ENCODE measurements around the gene TTLL11. TPM values are rescaled to one million over a fixed set of nuclear protein-coding genes. Genes with fewer than 3 reads are reported as not detected.

TTLL11 gene
- total RNA-seq, 1 donor from 2014 or later: 0.75 TPM

DNA sequence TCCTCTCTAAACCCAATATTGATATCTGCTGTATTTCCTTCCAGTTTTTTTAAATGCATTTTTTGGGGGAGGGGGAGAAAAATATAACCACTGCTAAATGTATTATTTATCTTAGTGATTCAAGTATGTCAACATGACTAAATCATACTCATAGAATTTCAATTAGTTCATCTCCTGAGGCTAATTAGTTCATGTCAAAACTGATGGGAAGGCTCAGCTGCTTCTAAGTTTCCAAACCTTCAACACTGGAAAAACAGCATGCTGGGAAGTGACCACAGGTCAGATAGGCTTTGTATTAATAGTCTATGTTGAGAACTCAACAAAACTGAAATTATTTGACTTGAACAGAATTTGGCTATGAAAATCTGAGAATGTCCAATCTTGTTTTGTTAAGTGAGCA lies 118.7 kb downstream of the TTLL11 start:
- peaks cover 7% of the 10 kb centered on the region for H3K36me3 Mint-ChIP-seq
- peaks cover 2% of the 10 kb centered on the region for H3K4me1 Mint-ChIP-seq
- H3K27me3 Mint-ChIP-seq (ENCODE audit: insufficient read depth, low read depth): peaks cover 6% of the 10 kb centered on the region
- Histone ChIP-seq H3K4me2 (no peak overlapping the region), H4K20me1 (ENCODE audit: low read depth) (no peaks in the 10 kb centered on the region), H3F3A (ENCODE audit: low read depth) (no peaks in the 10 kb centered on the region), H2AFZ (replicated peaks) (no peak overlapping the region), H3K4me3 (no peak overlapping the region), H3K27ac (no peak overlapping the region), H3K27me3 (no peaks in the 10 kb centered on the region), H3K79me2 (ENCODE audit: low read depth) (no peaks in the 10 kb centered on the region), H3K9me3 (ENCODE audit: low read depth) (no peaks in the 10 kb centered on the region), H3K4me1 (peaks cover 5% of the 10 kb centered on the region), H3K9ac (no peak overlapping the region), H3K36me3 (no peaks in the 10 kb centered on the region)
- no peak overlapping the region for H3K4me3 Mint-ChIP-seq
- H3K27ac Mint-ChIP-seq: no peak overlapping the region
- no peak for DNase-seq (ENCODE audit: low spot score)
- peaks cover 9% of the 10 kb centered on the region for H3K9me3 Mint-ChIP-seq
- TF ChIP-seq EZH2phosphoT487 (IDR thresholded peaks at IDR 0.05) (no peak), EZH2 (IDR thresholded peaks at IDR 0.05) (no peak)
- TF ChIP-seq, protein P1, sequence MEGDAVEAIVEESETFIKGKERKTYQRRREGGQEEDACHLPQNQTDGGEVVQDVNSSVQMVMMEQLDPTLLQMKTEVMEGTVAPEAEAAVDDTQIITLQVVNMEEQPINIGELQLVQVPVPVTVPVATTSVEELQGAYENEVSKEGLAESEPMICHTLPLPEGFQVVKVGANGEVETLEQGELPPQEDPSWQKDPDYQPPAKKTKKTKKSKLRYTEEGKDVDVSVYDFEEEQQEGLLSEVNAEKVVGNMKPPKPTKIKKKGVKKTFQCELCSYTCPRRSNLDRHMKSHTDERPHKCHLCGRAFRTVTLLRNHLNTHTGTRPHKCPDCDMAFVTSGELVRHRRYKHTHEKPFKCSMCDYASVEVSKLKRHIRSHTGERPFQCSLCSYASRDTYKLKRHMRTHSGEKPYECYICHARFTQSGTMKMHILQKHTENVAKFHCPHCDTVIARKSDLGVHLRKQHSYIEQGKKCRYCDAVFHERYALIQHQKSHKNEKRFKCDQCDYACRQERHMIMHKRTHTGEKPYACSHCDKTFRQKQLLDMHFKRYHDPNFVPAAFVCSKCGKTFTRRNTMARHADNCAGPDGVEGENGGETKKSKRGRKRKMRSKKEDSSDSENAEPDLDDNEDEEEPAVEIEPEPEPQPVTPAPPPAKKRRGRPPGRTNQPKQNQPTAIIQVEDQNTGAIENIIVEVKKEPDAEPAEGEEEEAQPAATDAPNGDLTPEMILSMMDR (IDR thresholded peaks at IDR 0.05): no peak

DNA sequence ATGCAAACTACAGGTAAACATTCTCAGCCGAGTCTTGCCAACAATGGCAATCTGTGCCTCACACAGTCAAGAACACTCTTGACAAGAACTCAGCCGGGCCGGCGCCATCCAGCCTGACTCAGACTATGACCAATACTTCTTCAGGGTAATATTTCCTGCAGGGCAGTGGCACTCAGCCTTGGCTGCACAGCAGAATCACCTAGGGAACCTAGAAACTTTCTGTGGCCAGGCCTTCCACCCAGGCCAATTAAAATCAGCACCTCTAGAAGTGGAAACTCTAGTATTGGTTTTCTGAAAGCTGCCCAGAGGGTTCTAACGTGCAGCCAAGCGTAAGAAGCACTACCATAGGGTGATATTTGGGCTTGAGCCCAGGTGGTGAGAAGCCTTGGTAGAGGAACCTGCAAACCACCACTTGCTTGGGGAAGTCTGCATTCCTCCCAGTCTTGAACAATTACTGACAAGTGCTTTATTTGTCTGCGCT lies 120.6 kb downstream of the TTLL11 start:
- Histone ChIP-seq H3K4me3 (no peak overlapping the region), H3K9ac (no peak overlapping the region), H3K4me2 (no peak overlapping the region), H2AFZ (replicated peaks) (no peak overlapping the region), H4K20me1 (ENCODE audit: low read depth) (no peaks in the 10 kb centered on the region), H3F3A (ENCODE audit: low read depth) (no peaks in the 10 kb centered on the region), H3K4me1 (peaks cover 5% of the 10 kb centered on the region), H3K79me2 (ENCODE audit: low read depth) (no peaks in the 10 kb centered on the region), H3K9me3 (ENCODE audit: low read depth) (no peaks in the 10 kb centered on the region), H3K27ac (no peak overlapping the region), H3K27me3 (no peaks in the 10 kb centered on the region), H3K36me3 (no peaks in the 10 kb centered on the region)
- TF ChIP-seq, protein P1 (IDR thresholded peaks at IDR 0.05): no peak
- TF ChIP-seq EZH2phosphoT487 (IDR thresholded peaks at IDR 0.05) (no peak), EZH2 (IDR thresholded peaks at IDR 0.05) (no peak)
- Mint-ChIP-seq H3K36me3 (peaks cover 7% of the 10 kb centered on the region), H3K4me3 (no peak overlapping the region), H3K9me3 (peaks cover 12% of the 10 kb centered on the region), H3K27me3 (ENCODE audit: insufficient read depth, low read depth) (peaks cover 6% of the 10 kb centered on the region), H3K27ac (no peak overlapping the region), H3K4me1 (peaks cover 2% of the 10 kb centered on the region)
- no peak for DNase-seq (ENCODE audit: low spot score)

DNA sequence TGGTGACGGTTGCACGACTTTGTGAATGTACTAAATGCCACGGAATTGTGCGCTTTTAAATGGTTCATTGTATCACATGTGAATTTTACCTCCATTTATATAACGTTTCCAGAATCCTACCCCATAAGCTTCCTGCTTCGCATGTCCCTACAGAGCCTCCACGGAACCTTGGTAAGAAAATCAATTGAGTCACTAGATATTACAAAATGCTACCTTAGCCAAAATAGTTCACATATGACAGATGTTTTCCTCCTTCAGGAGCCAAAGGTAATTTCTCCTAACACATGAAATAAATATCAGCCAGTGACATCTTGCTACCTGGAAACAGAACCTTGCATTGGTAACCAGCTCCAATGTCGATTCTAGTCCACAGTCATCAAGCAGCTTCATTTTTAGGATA lies 125.1 kb downstream of the TTLL11 start:
- peaks cover 12% of the 10 kb centered on the region for H3K9me3 Mint-ChIP-seq
- H3K27me3 Mint-ChIP-seq (ENCODE audit: insufficient read depth, low read depth): peaks cover 4% of the 10 kb centered on the region

More for the DNA sequence above, 125.1 kb downstream of the TTLL11 start:
- no peak overlapping the region for H3K4me3 ChIP-seq
- peaks cover 7% of the 10 kb centered on the region for H3K36me3 Mint-ChIP-seq
- H3K9me3 ChIP-seq (ENCODE audit: low read depth): no peaks in the 10 kb centered on the region
- H3K27ac ChIP-seq: no peak overlapping the region
- H3K27ac Mint-ChIP-seq: no peak overlapping the region
- no peaks in the 10 kb centered on the region for H3K36me3 ChIP-seq
- no peak overlapping the region for H3K9ac ChIP-seq
- H3K4me1 ChIP-seq: no peaks in the 10 kb centered on the region
- H4K20me1 ChIP-seq (ENCODE audit: low read depth): no peaks in the 10 kb centered on the region
- TF ChIP-seq EZH2phosphoT487 (IDR thresholded peaks at IDR 0.05) (no peak), EZH2 (IDR thresholded peaks at IDR 0.05) (no peak)
- TF ChIP-seq, protein P1 (IDR thresholded peaks at IDR 0.05): no peak
- no peak for DNase-seq (ENCODE audit: low spot score)
- H3F3A ChIP-seq (ENCODE audit: low read depth): no peaks in the 10 kb centered on the region
- no peak overlapping the region for H3K4me3 Mint-ChIP-seq
- no peak overlapping the region for H3K4me2 ChIP-seq
- H2AFZ ChIP-seq (replicated peaks): no peak overlapping the region
- peaks cover 2% of the 10 kb centered on the region for H3K4me1 Mint-ChIP-seq
- H3K79me2 ChIP-seq (ENCODE audit: low read depth): no peaks in the 10 kb centered on the region
- no peaks in the 10 kb centered on the region for H3K27me3 ChIP-seq

Measured in neural progenitor cell (in vitro differentiated cells).